ENCODE measurements around the gene INTS7.

- TF ChIP-seq CTCF (IDR thresholded peaks at IDR 0.05) (no peak), POLR2A (IDR thresholded peaks at IDR 0.05) (no peak)
These were observed 134.9 kb downstream of the INTS7 start for GRCh38 chr1:211900441-211900840.

Measured in adrenal gland (tissue), 5 donors.